ENCODE data around the gene YPEL1. TPM values are rescaled to one million over a fixed set of nuclear protein-coding genes. Genes with fewer than 3 reads are reported as not detected.

The YPEL1 gene
- total RNA-seq, 1 donor from 2014 or later: 30.5 TPM

DNA sequence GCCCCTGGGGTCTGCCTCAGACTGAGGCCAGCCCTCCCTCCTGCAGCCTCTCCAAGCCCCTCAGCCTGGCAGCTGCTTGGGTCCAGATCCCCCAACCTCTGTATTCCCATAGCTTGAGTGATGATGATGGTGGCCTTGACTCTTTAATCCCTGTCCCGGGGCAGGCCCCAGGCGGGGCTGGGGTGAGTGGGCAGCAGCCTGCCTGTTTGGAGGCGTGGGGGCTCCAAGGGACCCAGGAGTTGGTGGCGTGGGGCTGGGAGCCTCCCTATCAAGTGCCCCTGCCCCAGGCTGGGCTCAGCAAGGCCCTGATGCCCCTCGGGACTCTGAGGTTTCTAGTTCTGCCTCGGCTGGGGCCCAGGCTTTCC is 47.3 kb downstream of the YPEL1 start:
- Mint-ChIP-seq H3K27me3 (no peaks in the 10 kb centered on the region), H3K9me3 (ENCODE audit: low read depth) (no peaks in the 10 kb centered on the region), H3K36me3 (ENCODE audit: insufficient read depth) (peaks cover 20% of the 10 kb centered on the region), H3K4me1 (ENCODE audit: low read depth) (no peaks in the 10 kb centered on the region), H3K27ac (no peak overlapping the region), H3K4me3 (ENCODE audit: low read depth) (no peak overlapping the region)
- no peak for DNase-seq (ENCODE audit: low spot score, unreplicated experiment)
- TF ChIP-seq, protein P1, sequence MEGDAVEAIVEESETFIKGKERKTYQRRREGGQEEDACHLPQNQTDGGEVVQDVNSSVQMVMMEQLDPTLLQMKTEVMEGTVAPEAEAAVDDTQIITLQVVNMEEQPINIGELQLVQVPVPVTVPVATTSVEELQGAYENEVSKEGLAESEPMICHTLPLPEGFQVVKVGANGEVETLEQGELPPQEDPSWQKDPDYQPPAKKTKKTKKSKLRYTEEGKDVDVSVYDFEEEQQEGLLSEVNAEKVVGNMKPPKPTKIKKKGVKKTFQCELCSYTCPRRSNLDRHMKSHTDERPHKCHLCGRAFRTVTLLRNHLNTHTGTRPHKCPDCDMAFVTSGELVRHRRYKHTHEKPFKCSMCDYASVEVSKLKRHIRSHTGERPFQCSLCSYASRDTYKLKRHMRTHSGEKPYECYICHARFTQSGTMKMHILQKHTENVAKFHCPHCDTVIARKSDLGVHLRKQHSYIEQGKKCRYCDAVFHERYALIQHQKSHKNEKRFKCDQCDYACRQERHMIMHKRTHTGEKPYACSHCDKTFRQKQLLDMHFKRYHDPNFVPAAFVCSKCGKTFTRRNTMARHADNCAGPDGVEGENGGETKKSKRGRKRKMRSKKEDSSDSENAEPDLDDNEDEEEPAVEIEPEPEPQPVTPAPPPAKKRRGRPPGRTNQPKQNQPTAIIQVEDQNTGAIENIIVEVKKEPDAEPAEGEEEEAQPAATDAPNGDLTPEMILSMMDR (IDR thresholded peaks at IDR 0.05; ENCODE audit: unreplicated experiment): no peak

DNA sequence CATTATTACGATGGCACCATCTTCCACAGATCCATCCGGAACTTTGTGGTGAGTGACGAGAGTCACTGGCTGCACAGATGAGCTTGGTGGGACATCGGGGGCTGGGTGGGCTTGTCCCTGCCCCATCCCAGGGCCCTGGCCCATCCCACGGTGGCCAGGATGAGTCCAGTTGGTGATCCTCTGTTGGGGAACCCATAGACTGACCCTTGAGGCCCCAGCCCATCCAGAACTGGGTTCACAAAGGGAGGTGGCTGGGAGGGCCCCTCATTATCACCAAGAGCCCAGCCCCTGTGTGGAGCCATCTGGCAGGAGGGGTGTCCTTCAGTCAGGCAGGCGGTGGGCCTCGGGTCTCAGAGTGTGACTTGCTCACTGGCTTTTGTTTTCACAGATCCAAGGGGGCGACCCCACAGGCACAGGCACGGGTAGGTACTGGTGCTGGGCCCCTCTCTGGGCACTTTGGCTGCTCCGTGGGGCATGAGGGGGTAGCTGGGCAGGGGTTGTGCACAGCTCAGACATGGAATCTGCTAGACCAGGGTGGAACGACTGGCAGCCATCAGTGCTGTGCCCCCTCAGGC is 47.8 kb downstream of the YPEL1 start:
- DNase-seq (ENCODE audit: low spot score, unreplicated experiment): no peak

DNA sequence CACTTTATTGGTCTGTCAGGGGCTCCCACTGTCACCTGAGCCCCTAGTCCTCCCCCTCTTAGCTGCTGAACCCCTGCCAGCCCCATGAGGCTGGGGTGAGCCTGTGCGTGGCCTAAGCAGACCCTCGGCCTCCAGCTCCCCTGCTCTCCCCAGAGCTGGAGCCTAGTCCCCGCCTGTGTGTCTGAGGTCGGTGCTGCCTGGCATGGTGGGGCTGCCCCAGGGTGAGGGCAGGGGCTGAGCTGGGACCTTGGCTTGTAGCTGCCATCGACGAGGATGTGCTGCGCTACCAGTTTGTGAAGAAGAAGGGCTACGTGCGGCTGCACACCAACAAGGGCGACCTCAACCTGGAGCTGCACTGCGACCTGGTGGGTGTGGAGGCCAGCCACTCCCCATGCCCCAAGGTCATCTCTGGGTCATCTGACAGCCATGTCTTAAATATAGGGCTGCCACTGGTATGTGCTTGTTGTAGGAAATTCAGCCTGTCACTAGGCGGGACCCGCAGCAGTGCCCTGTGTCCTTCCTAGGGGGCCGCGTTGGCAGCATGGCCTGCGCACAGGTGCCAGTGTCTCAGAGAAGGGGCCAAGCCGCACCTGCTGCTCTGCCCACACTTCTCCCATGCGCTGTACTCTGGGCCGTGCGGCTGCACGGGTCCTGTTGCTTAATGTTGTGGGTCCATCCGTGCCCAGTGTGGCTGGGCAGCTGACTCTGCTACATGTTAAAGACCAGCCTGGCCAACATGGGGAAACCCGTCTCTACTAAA is 48.8 kb downstream of the YPEL1 start:
- TF ChIP-seq, protein P1 (IDR thresholded peaks at IDR 0.05; ENCODE audit: unreplicated experiment): no peak
- Mint-ChIP-seq H3K4me1 (ENCODE audit: low read depth) (no peaks in the 10 kb centered on the region), H3K36me3 (ENCODE audit: insufficient read depth) (peaks cover 19% of the 10 kb centered on the region), H3K27me3 (no peaks in the 10 kb centered on the region), H3K4me3 (ENCODE audit: low read depth) (no peak overlapping the region), H3K27ac (no peak overlapping the region), H3K9me3 (ENCODE audit: low read depth) (no peaks in the 10 kb centered on the region)
- DNase-seq (ENCODE audit: low spot score, unreplicated experiment): no peak

More for the DNA sequence above, 47.8 kb downstream of the YPEL1 start:
- TF ChIP-seq, protein P1 (IDR thresholded peaks at IDR 0.05; ENCODE audit: unreplicated experiment): no peak
- Mint-ChIP-seq H3K9me3 (ENCODE audit: low read depth) (no peaks in the 10 kb centered on the region), H3K36me3 (ENCODE audit: insufficient read depth) (peaks cover 20% of the 10 kb centered on the region), H3K4me3 (ENCODE audit: low read depth) (no peak overlapping the region), H3K27ac (no peak overlapping the region), H3K27me3 (no peaks in the 10 kb centered on the region), H3K4me1 (ENCODE audit: low read depth) (no peaks in the 10 kb centered on the region)

DNA sequence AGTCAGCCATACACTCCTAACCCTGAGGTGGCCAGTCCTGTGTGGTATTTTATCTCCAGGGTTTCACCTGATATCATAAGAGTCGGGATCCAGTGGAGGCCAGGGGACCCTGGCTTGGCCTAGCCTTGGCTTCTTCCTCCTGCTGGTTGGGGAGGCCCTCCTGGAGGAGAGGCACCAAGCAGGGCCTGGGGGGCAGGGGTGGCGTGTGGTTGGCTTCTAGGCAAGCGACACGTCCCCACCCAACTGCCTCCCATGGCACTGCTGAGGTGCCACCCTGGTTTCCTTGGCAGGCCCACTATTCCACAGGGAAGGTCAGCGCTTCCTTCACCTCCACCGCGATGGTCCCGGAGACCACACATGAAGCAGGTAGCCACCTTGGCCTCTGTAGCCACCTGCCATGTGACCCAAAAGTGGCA is 49.4 kb downstream of the YPEL1 start:
- TF ChIP-seq, protein P1 (IDR thresholded peaks at IDR 0.05; ENCODE audit: unreplicated experiment): no peak
- peaks cover 16% of the 10 kb centered on the region for H3K36me3 Mint-ChIP-seq (ENCODE audit: insufficient read depth)
- no peaks in the 10 kb centered on the region for H3K9me3 Mint-ChIP-seq (ENCODE audit: low read depth)
- H3K27ac Mint-ChIP-seq: no peak overlapping the region
- H3K4me1 Mint-ChIP-seq (ENCODE audit: low read depth): no peaks in the 10 kb centered on the region
- H3K4me3 Mint-ChIP-seq (ENCODE audit: low read depth): no peak overlapping the region
- no peaks in the 10 kb centered on the region for H3K27me3 Mint-ChIP-seq
- DNase-seq (ENCODE audit: low spot score, unreplicated experiment): no peak

DNA sequence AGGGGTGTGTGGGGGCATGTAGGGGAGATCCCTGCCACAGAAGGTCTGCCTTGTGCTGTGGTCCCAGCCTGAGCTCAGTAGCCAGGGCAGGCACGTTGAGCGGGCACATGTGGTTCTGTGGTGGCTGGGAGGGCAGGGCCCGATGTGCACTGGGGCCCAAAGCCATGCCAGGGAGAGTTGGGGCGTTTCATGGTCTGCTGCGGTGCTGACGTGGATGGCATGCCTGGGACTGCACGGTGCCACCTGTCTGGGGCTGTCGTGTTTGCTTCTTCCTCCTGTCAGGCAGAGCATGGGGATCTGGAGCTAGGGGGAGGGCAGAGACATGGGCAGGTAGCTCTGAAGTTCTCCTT is 50.5 kb downstream of the YPEL1 start:
- Mint-ChIP-seq H3K4me3 (ENCODE audit: low read depth) (no peak overlapping the region), H3K27ac (no peak overlapping the region), H3K4me1 (ENCODE audit: low read depth) (no peaks in the 10 kb centered on the region), H3K36me3 (ENCODE audit: insufficient read depth) (peaks cover 12% of the 10 kb centered on the region), H3K9me3 (ENCODE audit: low read depth) (no peaks in the 10 kb centered on the region), H3K27me3 (no peaks in the 10 kb centered on the region)
- TF ChIP-seq, protein P1 (IDR thresholded peaks at IDR 0.05; ENCODE audit: unreplicated experiment): no peak
- no peak for DNase-seq (ENCODE audit: low spot score, unreplicated experiment)

Data from progenitor cell of endocrine pancreas (in vitro differentiated cells).